MCF 10A (cell line): ENCODE results near the gene SMIM14. TPM values are rescaled to one million over a fixed set of nuclear protein-coding genes. Genes with fewer than 3 reads are reported as not detected.
A peak's percentile ranks its signal among the peaks of the same experiment; 100 is the strongest.

Experiments used
- BruUV-seq: library from RNA; stranded (reverse); fragments of 400-500 nt; replicated peaks from 2 replicates; lab custom pipeline; 2021; lab: Mats Ljungman, UMichigan
- CTCF ChIA-PET: fragments of 300-600 bp; sonication (Branson Sonifier 250); formaldehyde crosslinking; extraction: SDS; loops from one replicate; lab custom pipeline; 2021; ENCODE audit warnings: antibody characterized with exemption, inconsistent platforms; lab: Yijun Ruan, JAX
- POLR2A ChIA-PET: fragments of 300-600, 350-650 bp; sonication (Branson Sonifier 250); formaldehyde crosslinking; extraction: SDS; loops from one replicate; lab custom pipeline; 2020; ENCODE audit warnings: antibody characterized with exemption, inconsistent platforms; lab: Yijun Ruan, JAX
- DNase-seq: peaks from one replicate; pipeline ENCODE4 v3.0.0-alpha.2; 2018; ENCODE audit not compliant: unreplicated experiment
- H3K27ac Mint-ChIP-seq: one replicate; pipeline ENCODE4 v1.8.0; 2022; ENCODE audit warnings: mild to moderate bottlenecking, low read depth, mixed read lengths; ENCODE audit not compliant: unreplicated experiment
- H3K27me3 Mint-ChIP-seq: one replicate; pipeline ENCODE4 v1.8.0; 2022; ENCODE audit warnings: mixed read lengths; ENCODE audit not compliant: insufficient read depth, unreplicated experiment
- H3K36me3 Mint-ChIP-seq: one replicate; pipeline ENCODE4 v1.8.0; 2022; ENCODE audit warnings: mild to moderate bottlenecking, moderate library complexity, mixed read lengths; ENCODE audit not compliant: insufficient read depth, unreplicated experiment
- H3K4me1 Mint-ChIP-seq: one replicate; pipeline ENCODE4 v1.8.0; 2022; ENCODE audit warnings: mixed read lengths; ENCODE audit not compliant: insufficient read depth, unreplicated experiment
- H3K4me3 Mint-ChIP-seq: one replicate; pipeline ENCODE4 v1.8.0; 2022; ENCODE audit warnings: mild to moderate bottlenecking, moderate library complexity, mixed read lengths; ENCODE audit not compliant: unreplicated experiment
- H3K9me3 Mint-ChIP-seq: one replicate; pipeline ENCODE4 v1.8.0; 2022; ENCODE audit warnings: mixed read lengths; ENCODE audit not compliant: unreplicated experiment
- intact Hi-C: fragments of 100-400 bp; cut with micrococcal nuclease; formaldehyde crosslinking; loops from 2 replicates; pipeline ENCODE4 v1.14.1; 2022
- total RNA-seq: library from RNA; stranded (reverse); gene quantifications from 2 replicates; pipeline ENCODE4 v1.2.3, GENCODE V29; 2022
- TF ChIP-seq, protein P1 (sequence below): fragments of 200-600 bp; IDR thresholded peaks from one replicate; pipeline ENCODE4 v1.8.0; 2022; ENCODE audit warnings: antibody characterized with exemption, mild to moderate bottlenecking; ENCODE audit not compliant: unreplicated experiment

SMIM14 gene
- total RNA-seq, 1 experiment from 2014 or later: 27.3 TPM

DNA sequence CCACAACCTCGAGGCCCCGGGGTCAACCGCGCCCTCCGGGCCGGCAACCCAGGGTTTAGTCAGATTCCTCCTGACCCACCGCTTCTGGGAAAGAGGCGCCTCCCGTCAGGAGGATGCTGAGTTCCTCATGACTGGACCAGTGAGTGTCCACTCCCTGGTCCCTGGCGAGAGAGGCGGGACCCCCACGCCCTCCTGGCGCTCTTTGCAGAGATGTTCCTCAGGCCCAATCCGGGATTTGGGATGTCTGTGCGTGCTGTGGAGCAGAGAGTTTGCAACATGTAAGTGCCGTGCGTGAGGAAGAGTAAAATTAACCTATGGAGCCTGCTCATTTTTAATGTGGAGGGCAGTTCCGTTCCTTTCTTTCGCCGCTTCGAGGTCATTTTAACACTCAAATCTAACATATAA, 110.6 kb downstream of the SMIM14 start:
- no peaks in the 10 kb centered on the region for H3K27me3 Mint-ChIP-seq
- peak overlapping the region; percentile 98 for H3K4me3 Mint-ChIP-seq
- ChIA-PET POLR2A (interaction anchor here (0.9 to 2.7 kb wide), 10 partner anchors 14 to 170 kb away, joined by 3 to 59 read pairs (median 4); partner anchors contain the start of genes LIAS, RPL9, SMIM14 and UBE2K), CTCF (interaction anchor here (0.7 kb wide), 1 partner anchor 15 kb away, joined by 3 read pairs; no protein-coding TSS in a partner anchor)
- DNase-seq: peak; percentile 77
- peaks cover 16% of the 10 kb centered on the region for H3K9me3 Mint-ChIP-seq
- intact Hi-C loops: loop anchor here (5.0 kb wide), 1 partner anchor 61 kb away; no protein-coding TSS in a partner anchor
- BruUV-seq: TSS peak; percentile 77
- peaks cover 9% of the 10 kb centered on the region for H3K4me1 Mint-ChIP-seq
- H3K36me3 Mint-ChIP-seq: peaks cover 24% of the 10 kb centered on the region
- TF ChIP-seq, protein P1, sequence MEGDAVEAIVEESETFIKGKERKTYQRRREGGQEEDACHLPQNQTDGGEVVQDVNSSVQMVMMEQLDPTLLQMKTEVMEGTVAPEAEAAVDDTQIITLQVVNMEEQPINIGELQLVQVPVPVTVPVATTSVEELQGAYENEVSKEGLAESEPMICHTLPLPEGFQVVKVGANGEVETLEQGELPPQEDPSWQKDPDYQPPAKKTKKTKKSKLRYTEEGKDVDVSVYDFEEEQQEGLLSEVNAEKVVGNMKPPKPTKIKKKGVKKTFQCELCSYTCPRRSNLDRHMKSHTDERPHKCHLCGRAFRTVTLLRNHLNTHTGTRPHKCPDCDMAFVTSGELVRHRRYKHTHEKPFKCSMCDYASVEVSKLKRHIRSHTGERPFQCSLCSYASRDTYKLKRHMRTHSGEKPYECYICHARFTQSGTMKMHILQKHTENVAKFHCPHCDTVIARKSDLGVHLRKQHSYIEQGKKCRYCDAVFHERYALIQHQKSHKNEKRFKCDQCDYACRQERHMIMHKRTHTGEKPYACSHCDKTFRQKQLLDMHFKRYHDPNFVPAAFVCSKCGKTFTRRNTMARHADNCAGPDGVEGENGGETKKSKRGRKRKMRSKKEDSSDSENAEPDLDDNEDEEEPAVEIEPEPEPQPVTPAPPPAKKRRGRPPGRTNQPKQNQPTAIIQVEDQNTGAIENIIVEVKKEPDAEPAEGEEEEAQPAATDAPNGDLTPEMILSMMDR: no peak
- peak overlapping the region; percentile 94 for H3K27ac Mint-ChIP-seq

DNA sequence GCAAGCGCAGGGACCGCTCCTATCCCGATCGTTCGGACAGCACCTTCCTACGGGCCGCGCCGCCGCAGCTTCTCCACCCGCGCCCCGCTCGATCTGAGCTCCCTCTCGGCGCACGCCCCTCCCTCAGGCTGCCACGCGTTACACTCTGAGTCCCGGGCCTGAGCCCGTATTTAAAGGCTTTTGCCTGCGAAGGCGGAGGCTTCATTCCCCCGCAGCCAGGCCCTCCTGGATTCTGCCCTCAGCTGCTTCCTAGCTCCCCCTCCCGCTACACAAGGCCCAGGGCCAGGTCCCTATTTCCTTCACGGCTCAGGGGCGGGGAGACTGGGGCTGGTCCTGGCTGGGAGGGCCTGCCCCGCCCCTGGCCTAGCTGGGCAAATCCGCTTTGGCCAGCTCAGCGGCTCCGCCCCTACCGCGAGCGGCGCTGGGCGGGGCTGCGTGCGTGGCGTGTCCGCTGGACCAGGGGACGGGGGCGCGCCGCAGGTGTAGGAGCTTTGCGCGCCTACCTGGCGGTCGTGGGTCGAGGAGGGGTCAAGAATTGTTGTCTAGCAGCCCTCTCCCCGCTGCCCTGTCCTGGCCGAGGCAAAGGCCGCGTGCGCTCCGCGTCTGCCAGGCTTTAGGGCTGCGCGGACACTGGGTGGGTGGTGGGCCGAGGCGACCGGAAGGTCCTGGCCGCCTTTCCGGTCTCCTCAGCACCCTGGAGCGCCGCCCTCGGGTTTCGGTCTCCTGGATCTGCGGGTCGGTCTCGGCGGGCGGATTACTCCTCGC, 111.2 kb downstream of the SMIM14 start, which contains the start of gene UGDH:
Gene UGDH (minus strand): TSS at position 144 of the 765 bp plus-strand sequence. CDS start 5,927 bp downstream, outside the sequence.
- ChIA-PET POLR2A (interaction anchor here (0.5 to 2.7 kb wide), 27 partner anchors 13 to 1142 kb away, joined by 3 to 59 read pairs (median 3); partner anchors contain the start of genes LIAS, PDS5A, RPL9 and SMIM14), CTCF (interaction anchor here (0.7 to 0.9 kb wide), 3 partner anchors 15 to 89 kb away, joined by 3 read pairs; no protein-coding TSS in a partner anchor)
- no TSS peak for BruUV-seq
- DNase-seq: peak; percentile 98
- Mint-ChIP-seq H3K4me1 (peaks cover 9% of the 10 kb centered on the region), H3K36me3 (peaks cover 18% of the 10 kb centered on the region), H3K4me3 (peak within 1 kb of the TSS; percentile 98), H3K27ac (peak within 1 kb of the TSS; percentile 94), H3K27me3 (no peaks in the 10 kb centered on the region), H3K9me3 (peaks cover 13% of the 10 kb centered on the region)
- intact Hi-C loops: loop anchor here (1.0 to 5.0 kb wide), 3 partner anchors 60 to 111 kb away; partner anchors contain the start of gene SMIM14
- TF ChIP-seq, protein P1: no peak

DNA sequence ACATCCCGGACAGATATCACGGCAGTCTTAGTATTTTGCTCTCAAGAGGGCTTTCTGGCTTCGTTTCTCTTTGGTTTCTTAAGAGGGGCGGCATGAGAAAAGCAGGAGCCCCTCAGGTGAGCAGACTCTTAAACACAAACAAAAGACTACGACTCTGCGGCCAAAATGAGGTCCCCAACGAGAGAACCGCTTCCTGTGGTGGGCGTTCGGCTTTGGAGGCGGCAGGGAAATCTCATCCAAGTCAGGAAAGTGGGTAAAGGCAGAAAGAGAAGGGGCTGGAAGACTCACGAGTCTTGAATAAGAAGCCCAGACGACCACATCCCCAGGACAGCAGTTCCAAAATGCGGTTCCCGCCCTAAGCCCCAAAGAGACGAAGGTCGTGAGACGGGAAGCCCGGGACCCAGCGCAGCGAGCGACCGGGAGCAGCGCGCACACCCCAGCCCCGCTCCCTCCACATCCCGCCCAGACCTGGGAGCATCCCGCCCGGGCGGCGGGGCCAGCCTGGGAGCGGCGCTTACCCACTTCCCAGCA, 111.8 kb downstream of the SMIM14 start:
- TSS peak; percentile 78 for BruUV-seq
- Mint-ChIP-seq H3K36me3 (peaks cover 11% of the 10 kb centered on the region), H3K4me1 (peaks cover 9% of the 10 kb centered on the region), H3K27me3 (no peaks in the 10 kb centered on the region), H3K4me3 (peak overlapping the region; percentile 98), H3K9me3 (peaks cover 8% of the 10 kb centered on the region), H3K27ac (peak overlapping the region; percentile 94)
- DNase-seq: no peak
- intact Hi-C loops: loop anchor here (1.0 to 5.0 kb wide), 3 partner anchors 60 to 111 kb away; partner anchors contain the start of gene SMIM14
- TF ChIP-seq, protein P1: no peak
- POLR2A ChIA-PET: interaction anchor here (0.5 to 2.7 kb wide), 27 partner anchors 13 to 1141 kb away, joined by 3 to 59 read pairs (median 3); partner anchors contain the start of genes LIAS, PDS5A, RPL9 and SMIM14
- CTCF ChIA-PET: interaction anchor here (0.7 to 1.3 kb wide), 3 partner anchors 15 to 89 kb away, joined by 3 read pairs; no protein-coding TSS in a partner anchor
